ENCODE data around the gene MLIP.

MLIP gene, protein sequence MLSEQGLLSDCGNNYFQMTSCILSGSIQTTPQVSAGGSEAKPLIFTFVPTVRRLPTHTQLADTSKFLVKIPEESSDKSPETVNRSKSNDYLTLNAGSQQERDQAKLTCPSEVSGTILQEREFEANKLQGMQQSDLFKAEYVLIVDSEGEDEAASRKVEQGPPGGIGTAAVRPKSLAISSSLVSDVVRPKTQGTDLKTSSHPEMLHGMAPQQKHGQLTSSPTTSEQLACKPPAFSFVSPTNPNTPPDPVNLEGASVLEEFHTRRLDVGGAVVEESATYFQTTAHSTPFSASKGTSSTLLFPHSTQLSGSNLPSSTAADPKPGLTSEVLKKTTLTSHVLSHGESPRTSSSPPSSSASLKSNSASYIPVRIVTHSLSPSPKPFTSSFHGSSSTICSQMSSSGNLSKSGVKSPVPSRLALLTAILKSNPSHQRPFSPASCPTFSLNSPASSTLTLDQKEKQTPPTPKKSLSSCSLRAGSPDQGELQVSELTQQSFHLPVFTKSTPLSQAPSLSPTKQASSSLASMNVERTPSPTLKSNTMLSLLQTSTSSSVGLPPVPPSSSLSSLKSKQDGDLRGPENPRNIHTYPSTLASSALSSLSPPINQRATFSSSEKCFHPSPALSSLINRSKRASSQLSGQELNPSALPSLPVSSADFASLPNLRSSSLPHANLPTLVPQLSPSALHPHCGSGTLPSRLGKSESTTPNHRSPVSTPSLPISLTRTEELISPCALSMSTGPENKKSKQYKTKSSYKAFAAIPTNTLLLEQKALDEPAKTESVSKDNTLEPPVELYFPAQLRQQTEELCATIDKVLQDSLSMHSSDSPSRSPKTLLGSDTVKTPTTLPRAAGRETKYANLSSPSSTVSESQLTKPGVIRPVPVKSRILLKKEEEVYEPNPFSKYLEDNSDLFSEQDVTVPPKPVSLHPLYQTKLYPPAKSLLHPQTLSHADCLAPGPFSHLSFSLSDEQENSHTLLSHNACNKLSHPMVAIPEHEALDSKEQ

DNA sequence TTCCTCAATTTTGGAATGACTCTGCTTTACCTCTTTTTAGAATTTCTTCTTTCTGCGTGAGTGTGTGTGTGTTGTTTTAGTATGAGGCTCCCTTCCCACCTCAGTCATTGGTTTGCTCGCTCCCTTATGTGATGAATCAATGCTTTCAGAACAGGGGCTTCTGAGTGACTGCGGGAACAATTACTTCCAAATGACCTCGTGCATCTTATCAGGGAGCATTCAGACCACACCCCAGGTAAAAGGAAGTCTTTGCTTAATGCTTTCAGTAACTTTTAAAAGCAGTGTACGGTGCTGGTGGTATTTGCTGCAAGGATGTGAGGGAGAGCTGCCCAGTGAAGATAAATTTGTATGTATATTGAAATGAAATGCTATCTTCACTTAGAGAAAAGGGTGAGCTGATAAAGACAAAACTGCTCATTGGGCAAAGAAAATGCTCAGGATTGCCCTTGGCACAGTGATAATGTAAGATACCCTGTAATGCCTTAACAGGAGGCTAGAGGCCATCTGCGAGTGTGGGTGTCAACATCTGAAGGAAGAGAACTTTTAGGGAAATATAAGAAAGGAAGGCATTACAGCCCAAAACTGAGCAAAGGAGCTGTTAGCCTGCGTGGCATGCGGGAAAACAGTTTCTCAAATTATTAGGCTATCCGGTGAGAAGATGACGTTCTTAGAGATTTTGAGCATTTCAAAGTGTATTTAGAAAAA lies at the start of gene MLIP:
Gene MLIP, plus strand, starts transcription at position 103 of the 705 bp plus-strand sequence. Its CDS starts 37 bp downstream, at position 140.
- TF ChIP-seq, protein P1, sequence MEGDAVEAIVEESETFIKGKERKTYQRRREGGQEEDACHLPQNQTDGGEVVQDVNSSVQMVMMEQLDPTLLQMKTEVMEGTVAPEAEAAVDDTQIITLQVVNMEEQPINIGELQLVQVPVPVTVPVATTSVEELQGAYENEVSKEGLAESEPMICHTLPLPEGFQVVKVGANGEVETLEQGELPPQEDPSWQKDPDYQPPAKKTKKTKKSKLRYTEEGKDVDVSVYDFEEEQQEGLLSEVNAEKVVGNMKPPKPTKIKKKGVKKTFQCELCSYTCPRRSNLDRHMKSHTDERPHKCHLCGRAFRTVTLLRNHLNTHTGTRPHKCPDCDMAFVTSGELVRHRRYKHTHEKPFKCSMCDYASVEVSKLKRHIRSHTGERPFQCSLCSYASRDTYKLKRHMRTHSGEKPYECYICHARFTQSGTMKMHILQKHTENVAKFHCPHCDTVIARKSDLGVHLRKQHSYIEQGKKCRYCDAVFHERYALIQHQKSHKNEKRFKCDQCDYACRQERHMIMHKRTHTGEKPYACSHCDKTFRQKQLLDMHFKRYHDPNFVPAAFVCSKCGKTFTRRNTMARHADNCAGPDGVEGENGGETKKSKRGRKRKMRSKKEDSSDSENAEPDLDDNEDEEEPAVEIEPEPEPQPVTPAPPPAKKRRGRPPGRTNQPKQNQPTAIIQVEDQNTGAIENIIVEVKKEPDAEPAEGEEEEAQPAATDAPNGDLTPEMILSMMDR (IDR thresholded peaks at IDR 0.05; ENCODE audit: low read depth, low read length, missing control alignments), result no peak
- in situ Hi-C loops (cut with HindIII; ENCODE audit: low pct_ligation_motif_present, low sequenced_read_pairs), result no loop called here
- DNase-seq, result no peak
- Histone ChIP-seq H3K4me3 (ENCODE audit: low read depth, low read length) (no peak within 1 kb of the TSS), H3K27ac (no peak within 1 kb of the TSS), H3K36me3 (replicated peaks) (no peaks in the 10 kb centered on the region), H3K27me3 (replicated peaks) (no peaks in the 10 kb centered on the region)

DNA sequence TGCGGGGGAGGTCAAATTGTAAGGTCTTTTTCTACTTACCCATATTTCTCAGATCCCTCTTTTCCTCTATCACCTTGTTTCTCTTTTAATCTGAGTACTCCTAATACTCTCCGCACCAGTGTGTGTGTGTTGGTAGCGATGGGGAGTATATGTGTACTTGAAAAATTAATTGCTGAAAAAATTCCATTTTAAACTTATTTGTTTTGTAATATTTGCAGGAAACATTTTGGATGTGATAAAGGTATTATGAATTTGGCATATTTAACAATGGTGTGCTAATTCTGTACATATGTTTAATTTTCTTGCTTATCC lies 48.1 kb upstream of the MLIP start:
- no peaks in the 10 kb centered on the region for H3K27me3 ChIP-seq (replicated peaks)
- in situ Hi-C loops (cut with HindIII; ENCODE audit: low pct_ligation_motif_present, low sequenced_read_pairs), result no loop called here
- no peak overlapping the region for H3K4me3 ChIP-seq (ENCODE audit: low read depth, low read length)
- no peak overlapping the region for H3K27ac ChIP-seq
- H3K36me3 ChIP-seq (replicated peaks), result no peaks in the 10 kb centered on the region
- TF ChIP-seq, protein P1 (IDR thresholded peaks at IDR 0.05; ENCODE audit: low read depth, low read length, missing control alignments), result no peak
- no peak for DNase-seq

DNA sequence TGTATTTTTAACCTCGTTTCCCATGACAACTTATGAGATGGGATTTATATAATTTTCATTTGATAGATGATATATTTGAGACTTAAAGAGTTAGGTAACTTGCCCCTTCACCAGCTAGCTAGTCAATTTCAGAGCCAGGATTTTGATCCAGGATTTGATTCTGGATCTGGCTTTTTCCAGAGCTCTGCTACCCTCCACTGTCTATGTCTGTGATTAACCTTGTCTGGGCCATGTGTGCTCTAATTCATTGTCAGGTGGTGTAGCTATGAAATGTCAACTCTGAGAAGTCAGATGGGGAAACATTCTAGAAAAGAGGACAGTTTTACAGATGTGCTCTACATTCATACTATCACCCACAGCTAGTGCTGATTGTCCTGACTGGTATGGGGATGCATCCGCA lies 42.5 kb upstream of the MLIP start:
- no peaks in the 10 kb centered on the region for H3K36me3 ChIP-seq (replicated peaks)
- no peaks in the 10 kb centered on the region for H3K27me3 ChIP-seq (replicated peaks)
- H3K4me3 ChIP-seq (ENCODE audit: low read depth, low read length), result no peak overlapping the region
- DNase-seq, result no peak
- H3K27ac ChIP-seq, result no peak overlapping the region
- in situ Hi-C loops (cut with HindIII; ENCODE audit: low pct_ligation_motif_present, low sequenced_read_pairs), result no loop called here
- TF ChIP-seq, protein P1 (IDR thresholded peaks at IDR 0.05; ENCODE audit: low read depth, low read length, missing control alignments), result no peak

DNA sequence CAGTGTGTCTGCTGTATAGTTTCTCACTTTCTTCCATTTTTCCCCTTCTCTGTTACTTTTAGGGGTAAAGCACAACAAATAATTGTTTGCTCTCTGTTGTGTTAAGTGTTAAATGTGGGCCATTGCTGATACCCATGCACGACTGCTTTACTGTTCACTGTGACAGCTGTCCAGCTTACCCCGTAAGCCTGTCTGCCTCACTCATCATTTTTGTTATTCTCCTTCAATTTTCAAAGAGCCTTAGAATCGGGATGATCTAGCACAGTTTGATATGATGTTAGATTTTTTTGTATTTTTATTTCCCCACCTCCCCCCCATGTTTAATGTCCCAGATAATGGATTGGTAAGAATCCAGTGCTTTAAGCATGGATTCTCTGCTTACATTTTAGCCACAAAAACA lies 41.2 kb upstream of the MLIP start:
- no peaks in the 10 kb centered on the region for H3K27me3 ChIP-seq (replicated peaks)
- H3K4me3 ChIP-seq (ENCODE audit: low read depth, low read length), result no peak overlapping the region
- TF ChIP-seq, protein P1 (IDR thresholded peaks at IDR 0.05; ENCODE audit: low read depth, low read length, missing control alignments), result no peak
- no peak overlapping the region for H3K27ac ChIP-seq
- H3K36me3 ChIP-seq (replicated peaks), result no peaks in the 10 kb centered on the region
- DNase-seq, result no peak
- in situ Hi-C loops (cut with HindIII; ENCODE audit: low pct_ligation_motif_present, low sequenced_read_pairs), result no loop called here

DNA sequence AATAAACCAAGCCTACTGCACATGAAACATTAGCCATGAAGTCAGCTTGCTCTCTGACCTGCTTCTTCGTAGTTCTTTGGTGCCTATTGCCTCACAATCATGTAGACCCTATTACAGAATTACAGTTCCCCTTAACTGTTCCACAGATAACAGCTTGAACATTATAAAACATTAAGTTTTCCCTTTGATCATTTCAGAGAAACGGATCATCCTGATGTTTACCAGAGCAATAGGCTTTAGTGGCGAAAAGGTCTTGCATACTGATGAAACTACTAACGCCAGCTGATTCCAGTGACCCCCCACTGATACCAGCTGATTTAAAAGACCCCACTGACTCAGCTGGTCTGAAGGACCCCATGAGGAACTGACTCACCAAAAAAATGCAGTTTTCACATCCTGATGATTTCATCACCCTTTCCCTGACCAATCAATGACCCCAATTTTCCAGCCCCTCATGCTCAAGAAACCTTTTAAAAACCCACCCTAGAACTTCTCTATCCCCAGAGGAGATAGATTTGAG lies 39.4 kb upstream of the MLIP start:
- H3K27ac ChIP-seq, result peak overlapping the region; percentile 86
- no peak overlapping the region for H3K4me3 ChIP-seq (ENCODE audit: low read depth, low read length)
- peak; percentile 71 for DNase-seq
- in situ Hi-C loops (cut with HindIII; ENCODE audit: low pct_ligation_motif_present, low sequenced_read_pairs), result no loop called here
- TF ChIP-seq, protein P1 (IDR thresholded peaks at IDR 0.05; ENCODE audit: low read depth, low read length, missing control alignments), result no peak
- no peaks in the 10 kb centered on the region for H3K27me3 ChIP-seq (replicated peaks)
- no peaks in the 10 kb centered on the region for H3K36me3 ChIP-seq (replicated peaks)
